Peyer's patch (tissue), 4 donors: ENCODE data around the gene REPIN1. TPM values are rescaled to one million over a fixed set of nuclear protein-coding genes. Genes with fewer than 3 reads are reported as not detected.

ENCODE experiments used
- DNase-seq, 3 donors: peaks; one replicate each; pipeline ENCODE4 v3.0.0-alpha.2; 2017 to 2019
- H3K27ac ChIP-seq, 4 donors: fragments of 200-600 bp; sonication (generic); one replicate each; pipeline ENCODE4 v1.5.1; 2016 to 2019
- H3K27me3 ChIP-seq, 2 donors: fragments of 200-600 bp; sonication (generic); one replicate each; pipeline ENCODE4 v1.5.1; 2019
- H3K36me3 ChIP-seq, 3 donors: fragments of 200-600 bp; sonication (generic); one replicate each; pipeline ENCODE4 v1.5.1; 2016 to 2019
- H3K4me1 ChIP-seq, 4 donors: fragments of 200-600 bp; sonication (generic); one replicate each; pipeline ENCODE4 v1.5.1; 2016 to 2019
- H3K4me3 ChIP-seq, 4 donors: fragments of 200-600 bp; sonication (generic); 1 replicate in 3 of 4; 2 replicates in 1 of 4; pipeline ENCODE4 v1.5.1; 2016 to 2019; ENCODE audit warnings: mild to moderate bottlenecking in 1 of 4
- H3K9me3 ChIP-seq, 4 donors: fragments of 200-600 bp; sonication (generic); one replicate each; pipeline ENCODE4 v1.5.1; 2016 to 2019; ENCODE audit warnings: mild to moderate bottlenecking in 1 of 4
- CTCF ChIP-seq, 6 experiments: fragments of 450-650 bp in 4 of 6; fragments of 200-600 bp in 2 of 6; sonication (generic) in 1 of 6; IDR thresholded peaks; one replicate each; pipeline ENCODE4 v1.5.1; 2017 to 2019; ENCODE audit warnings: antibody characterized with exemption in 6 of 6, mild to moderate bottlenecking in 3 of 6, moderate library complexity in 1 of 6
- POLR2A ChIP-seq, 2 donors: fragments of 450-650 bp; IDR thresholded peaks; one replicate each; pipeline ENCODE4 v1.5.1; 2017; ENCODE audit warnings: antibody characterized with exemption in 2 of 2, mild to moderate bottlenecking in 2 of 2, moderate library complexity in 2 of 2
- total RNA-seq, 4 donors: library from RNA; depleted of rRNA; stranded (reverse); fragments of >200 nt; gene quantifications; one replicate each; pipeline ENCODE4 v1.1.0, GENCODE V29; 2016

Gene REPIN1
- total RNA-seq, 4 donors from 2014 or later: 138 to 209 (median 159) TPM

- peak in 2 of 3 donors; percentile 51 to 53 for DNase-seq
- Histone ChIP-seq H3K27me3 (no peaks in the 10 kb centered on the region), H3K27ac (peak within 1 kb of the TSS; percentile 59 to 83 (median 66)), H3K9me3 (no peaks in the 10 kb centered on the region), H3K36me3 (peaks cover 0 to 5% (median 0%) of the 10 kb centered on the region in 3 donors), H3K4me3 (peak within 1 kb of the TSS; percentile 36 to 58 (median 46)), H3K4me1 (peaks cover 0 to 12% (median 8%) of the 10 kb centered on the region in 4 donors)
- TF ChIP-seq POLR2A (IDR thresholded peaks at IDR 0.05): no peak
- TF ChIP-seq CTCF (IDR thresholded peaks at IDR 0.05): no peak
Measured at GRCh38 chr7:150341263-150342120, 27.1 kb upstream of the REPIN1 start, which contains the start of gene RARRES2. RARRES2 (minus strand) TSS chr7:150341629; CDS start chr7:150340609, 1,020 bp downstream.

GRCh38 chr7:150342121-150342408 lies 26.6 kb upstream of the REPIN1 start:
- H3K27ac ChIP-seq: peak overlapping the region in 3 of 4 donors; percentile 62 to 83 (median 69)
- peaks cover 0 to 12% (median 8%) of the 10 kb centered on the region in 4 donors for H3K4me1 ChIP-seq
- no peaks in the 10 kb centered on the region for H3K9me3 ChIP-seq
- DNase-seq: no peak
- TF ChIP-seq POLR2A (IDR thresholded peaks at IDR 0.05): no peak
- TF ChIP-seq CTCF (IDR thresholded peaks at IDR 0.05): no peak
- no peaks in the 10 kb centered on the region for H3K27me3 ChIP-seq
- H3K4me3 ChIP-seq: peak overlapping the region in 1 of 4 donors; percentile 58
- H3K36me3 ChIP-seq: peaks cover 0 to 5% (median 0%) of the 10 kb centered on the region in 3 donors

DNA sequence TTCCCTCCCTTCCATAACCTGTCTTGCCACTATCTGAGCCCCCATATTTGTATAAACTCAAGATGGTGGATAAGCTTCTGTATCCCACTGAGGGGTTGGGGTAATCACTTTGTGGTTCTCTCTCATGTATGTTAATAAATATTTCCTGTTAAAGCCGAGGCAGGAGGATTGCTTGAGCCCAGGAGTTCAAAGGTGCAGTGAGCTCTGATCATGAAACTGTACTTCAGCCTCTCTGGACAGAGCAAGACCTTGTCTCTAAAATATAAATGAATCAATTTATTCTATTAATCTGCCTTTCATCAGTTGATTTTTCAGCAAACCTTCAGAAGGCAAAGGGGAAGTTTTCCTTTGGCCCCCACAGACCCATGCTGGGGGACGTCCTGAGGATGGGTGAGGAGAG lies 25.4 kb upstream of the REPIN1 start:
- Histone ChIP-seq H3K4me1 (peaks cover 0 to 12% (median 8%) of the 10 kb centered on the region in 4 donors), H3K27me3 (no peaks in the 10 kb centered on the region), H3K9me3 (no peaks in the 10 kb centered on the region), H3K27ac (no peak overlapping the region), H3K36me3 (peaks cover 0 to 1% (median 0%) of the 10 kb centered on the region in 3 donors), H3K4me3 (no peak overlapping the region)
- TF ChIP-seq CTCF (IDR thresholded peaks at IDR 0.05): no peak
- no peak for TF ChIP-seq POLR2A (IDR thresholded peaks at IDR 0.05)
- DNase-seq: no peak

DNA sequence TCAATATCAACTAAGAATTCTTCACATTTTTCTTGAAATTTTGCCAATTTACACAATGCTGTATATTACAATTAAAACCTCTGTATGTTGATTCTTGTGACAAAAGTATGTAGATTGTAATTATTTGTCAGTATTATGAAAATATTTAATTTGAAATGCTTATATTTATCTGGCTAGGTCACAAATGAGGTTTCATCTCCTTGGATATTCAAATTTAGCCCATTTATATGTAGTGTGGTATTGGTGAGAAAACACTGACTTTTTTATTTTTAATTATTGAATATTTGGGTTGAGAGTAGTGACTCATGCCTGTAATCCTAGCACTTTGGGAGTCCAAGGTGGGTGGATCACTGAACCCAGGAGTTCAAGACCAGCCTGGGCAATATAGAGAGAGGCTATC lies 24.3 kb upstream of the REPIN1 start:
- H3K4me1 ChIP-seq: peaks cover 0 to 12% (median 8%) of the 10 kb centered on the region in 4 donors
- no peaks in the 10 kb centered on the region for H3K27me3 ChIP-seq
- no peak for DNase-seq
- H3K4me3 ChIP-seq: no peak overlapping the region
- TF ChIP-seq CTCF (IDR thresholded peaks at IDR 0.05) (no peak), POLR2A (IDR thresholded peaks at IDR 0.05) (no peak)
- H3K36me3 ChIP-seq: no peaks in the 10 kb centered on the region
- H3K27ac ChIP-seq: no peak overlapping the region
- H3K9me3 ChIP-seq: no peaks in the 10 kb centered on the region

DNA sequence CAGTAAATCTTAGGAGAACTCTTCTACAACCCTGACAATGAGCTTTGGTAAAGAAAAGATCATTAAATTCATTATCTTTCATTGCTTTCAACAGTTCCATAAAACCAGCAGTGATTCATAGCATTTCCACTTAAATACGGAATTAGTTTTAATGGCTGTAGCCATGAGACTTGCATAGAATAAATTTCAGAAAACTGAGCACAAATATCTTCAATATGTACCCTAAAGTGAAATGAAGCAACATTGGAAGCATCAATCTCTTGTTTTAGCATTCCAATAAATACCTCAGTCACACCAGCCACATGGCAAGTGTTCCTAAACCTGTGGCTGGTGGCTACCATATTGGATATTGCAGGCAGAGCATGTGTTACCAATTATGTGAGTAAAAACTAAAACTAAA lies 23.6 kb upstream of the REPIN1 start:
- no peak overlapping the region for H3K4me3 ChIP-seq
- H3K27me3 ChIP-seq: no peaks in the 10 kb centered on the region
- H3K27ac ChIP-seq: no peak overlapping the region
- TF ChIP-seq POLR2A (IDR thresholded peaks at IDR 0.05): no peak
- TF ChIP-seq CTCF (IDR thresholded peaks at IDR 0.05): no peak
- no peak for DNase-seq
- H3K9me3 ChIP-seq: no peaks in the 10 kb centered on the region
- H3K4me1 ChIP-seq: peaks cover 0 to 12% (median 7%) of the 10 kb centered on the region in 4 donors
- H3K36me3 ChIP-seq: no peaks in the 10 kb centered on the region
